Epithelial cell of esophagus (primary cell): Measurements from ENCODE around the gene ACTL6B.

ENCODE experiments used
- DNase-seq: peaks from one replicate; pipeline ENCODE4 v3.0.0; 2010; ENCODE audit warnings: low read depth
- H3K4me3 ChIP-seq: 2 replicates; pipeline ENCODE4 v1.5.1; 2011; ENCODE audit warnings: mild to moderate bottlenecking, low read length, control low read depth
- TF ChIP-seq, protein P1 (sequence below): IDR thresholded peaks from 2 replicates; pipeline ENCODE4 v1.5.1; 2011; ENCODE audit warnings: low read depth, mild to moderate bottlenecking, low read length, control low read depth, inconsistent platforms; ENCODE audit not compliant: insufficient read depth; ENCODE audit errors: missing control alignments

Gene ACTL6B

DNA sequence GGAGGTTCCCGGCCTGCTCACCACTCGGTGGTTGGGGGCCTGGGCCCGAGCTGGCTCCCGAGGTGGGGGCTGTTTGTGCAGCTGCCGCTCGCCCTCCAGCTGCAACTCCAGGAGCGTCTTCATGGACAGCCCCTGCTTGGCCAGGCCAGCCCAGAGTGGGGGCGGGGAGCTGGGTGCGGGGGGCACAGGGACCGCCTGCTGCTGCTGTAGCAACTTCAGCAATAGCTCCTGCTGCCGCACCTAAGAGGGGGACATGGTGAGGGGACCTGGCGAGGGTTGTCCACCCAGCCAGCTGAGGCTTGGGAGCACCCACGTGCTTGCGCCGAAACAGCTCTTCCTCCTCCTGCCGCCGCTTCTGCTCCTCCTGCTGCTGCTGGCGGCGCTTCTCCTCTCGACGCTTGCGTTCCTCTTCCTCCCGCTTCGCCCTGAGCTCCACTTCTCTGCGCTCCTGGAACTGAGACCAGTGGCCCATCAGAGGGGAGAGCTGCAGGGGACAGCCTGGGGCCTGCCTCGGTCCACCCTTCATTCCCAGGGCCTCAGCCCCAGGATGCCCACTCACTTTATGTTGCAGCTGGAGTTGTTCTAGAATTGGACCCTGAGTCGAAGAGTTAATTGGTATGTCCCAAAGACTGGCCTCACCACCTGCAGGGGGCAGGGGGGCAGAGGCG lies 26.9 kb upstream of the ACTL6B start:
- TF ChIP-seq, protein P1, sequence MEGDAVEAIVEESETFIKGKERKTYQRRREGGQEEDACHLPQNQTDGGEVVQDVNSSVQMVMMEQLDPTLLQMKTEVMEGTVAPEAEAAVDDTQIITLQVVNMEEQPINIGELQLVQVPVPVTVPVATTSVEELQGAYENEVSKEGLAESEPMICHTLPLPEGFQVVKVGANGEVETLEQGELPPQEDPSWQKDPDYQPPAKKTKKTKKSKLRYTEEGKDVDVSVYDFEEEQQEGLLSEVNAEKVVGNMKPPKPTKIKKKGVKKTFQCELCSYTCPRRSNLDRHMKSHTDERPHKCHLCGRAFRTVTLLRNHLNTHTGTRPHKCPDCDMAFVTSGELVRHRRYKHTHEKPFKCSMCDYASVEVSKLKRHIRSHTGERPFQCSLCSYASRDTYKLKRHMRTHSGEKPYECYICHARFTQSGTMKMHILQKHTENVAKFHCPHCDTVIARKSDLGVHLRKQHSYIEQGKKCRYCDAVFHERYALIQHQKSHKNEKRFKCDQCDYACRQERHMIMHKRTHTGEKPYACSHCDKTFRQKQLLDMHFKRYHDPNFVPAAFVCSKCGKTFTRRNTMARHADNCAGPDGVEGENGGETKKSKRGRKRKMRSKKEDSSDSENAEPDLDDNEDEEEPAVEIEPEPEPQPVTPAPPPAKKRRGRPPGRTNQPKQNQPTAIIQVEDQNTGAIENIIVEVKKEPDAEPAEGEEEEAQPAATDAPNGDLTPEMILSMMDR = no peak
- H3K4me3 ChIP-seq = no peak overlapping the region
- no peak for DNase-seq

- no peak overlapping the region for H3K4me3 ChIP-seq
- DNase-seq = peak; percentile 44
- TF ChIP-seq, protein P1 = no peak
These were observed 26.0 kb upstream of the ACTL6B start for GRCh38 chr7:100682228-100682741.

DNA sequence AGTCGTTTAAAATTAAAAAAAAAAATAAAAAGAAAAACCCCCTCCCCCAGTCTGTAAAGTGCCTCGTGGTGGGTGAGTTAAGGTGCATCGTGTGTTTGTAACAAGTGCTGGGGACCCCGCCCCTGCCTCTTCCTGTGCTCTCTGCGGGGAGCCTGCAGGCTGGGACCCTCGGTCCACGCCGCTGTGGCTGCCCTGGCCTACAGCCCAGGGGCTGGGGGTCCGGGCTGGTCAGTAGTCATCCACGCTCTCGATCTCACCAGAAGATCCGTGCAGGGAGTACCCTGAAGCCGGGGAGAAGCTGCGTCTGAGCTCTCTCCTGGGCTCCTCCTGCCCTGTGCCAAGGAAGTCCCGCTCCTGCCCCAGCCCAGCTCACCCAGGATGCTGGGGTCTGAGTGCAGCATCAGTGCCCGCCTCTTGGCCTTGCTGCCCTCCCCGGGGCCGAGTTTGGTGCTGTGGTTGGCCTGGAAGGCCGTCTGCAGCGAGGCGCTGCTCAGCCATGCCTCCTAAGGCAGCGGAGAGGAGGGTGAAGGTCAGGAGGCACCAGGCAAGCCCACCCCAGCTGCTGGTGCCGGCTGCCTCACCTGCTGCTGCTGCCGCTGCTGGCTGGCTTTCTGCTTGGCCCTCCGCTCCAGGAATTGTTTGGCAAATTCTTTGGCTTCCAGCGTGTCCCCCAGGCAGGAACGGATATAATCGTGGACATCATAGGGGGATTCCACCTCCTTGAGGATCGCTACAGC lies 25.4 kb upstream of the ACTL6B start:
- DNase-seq = no peak
- no peak overlapping the region for H3K4me3 ChIP-seq
- TF ChIP-seq, protein P1 = no peak

DNA sequence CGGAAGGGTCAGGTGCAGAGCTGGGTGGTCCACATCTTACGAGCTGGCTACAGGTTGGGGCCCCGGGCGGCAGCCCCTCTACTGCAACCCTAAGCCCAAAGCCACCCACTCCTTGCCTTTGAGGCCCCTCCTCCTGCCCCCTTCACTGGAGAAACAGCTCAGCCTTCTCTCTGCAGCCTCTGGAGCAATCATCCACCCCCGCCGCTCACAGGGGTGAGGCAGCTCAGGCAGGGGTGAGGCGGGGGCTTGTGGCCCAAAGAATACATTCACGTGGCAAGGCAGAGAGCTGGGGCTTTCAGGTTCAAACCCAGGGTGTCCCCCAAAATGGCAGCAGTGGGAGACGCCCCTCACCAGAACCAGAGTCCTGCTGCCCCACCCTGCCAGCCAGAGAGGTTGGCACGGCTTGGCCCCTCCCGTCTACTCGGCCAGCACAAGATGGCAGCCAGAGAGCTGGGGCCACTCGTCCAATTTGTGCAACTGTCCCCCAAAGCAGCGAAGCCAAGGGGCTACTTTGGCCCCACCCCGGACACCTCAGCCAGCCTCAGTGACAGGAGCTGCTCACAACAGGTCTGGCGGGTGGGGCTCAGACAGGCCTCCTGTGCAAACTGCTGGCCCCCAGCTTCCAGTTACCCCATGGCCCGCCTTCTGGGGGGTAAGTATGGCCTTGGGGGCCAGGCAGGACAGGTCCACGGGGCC lies 24.5 kb upstream of the ACTL6B start:
- TF ChIP-seq, protein P1 = no peak
- no peak for DNase-seq
- no peak overlapping the region for H3K4me3 ChIP-seq

GRCh38 chr7:100679927-100680575 lies 23.8 kb upstream of the ACTL6B start:
- TF ChIP-seq, protein P1 = no peak
- no peak overlapping the region for H3K4me3 ChIP-seq
- peak; percentile 46 for DNase-seq

DNA sequence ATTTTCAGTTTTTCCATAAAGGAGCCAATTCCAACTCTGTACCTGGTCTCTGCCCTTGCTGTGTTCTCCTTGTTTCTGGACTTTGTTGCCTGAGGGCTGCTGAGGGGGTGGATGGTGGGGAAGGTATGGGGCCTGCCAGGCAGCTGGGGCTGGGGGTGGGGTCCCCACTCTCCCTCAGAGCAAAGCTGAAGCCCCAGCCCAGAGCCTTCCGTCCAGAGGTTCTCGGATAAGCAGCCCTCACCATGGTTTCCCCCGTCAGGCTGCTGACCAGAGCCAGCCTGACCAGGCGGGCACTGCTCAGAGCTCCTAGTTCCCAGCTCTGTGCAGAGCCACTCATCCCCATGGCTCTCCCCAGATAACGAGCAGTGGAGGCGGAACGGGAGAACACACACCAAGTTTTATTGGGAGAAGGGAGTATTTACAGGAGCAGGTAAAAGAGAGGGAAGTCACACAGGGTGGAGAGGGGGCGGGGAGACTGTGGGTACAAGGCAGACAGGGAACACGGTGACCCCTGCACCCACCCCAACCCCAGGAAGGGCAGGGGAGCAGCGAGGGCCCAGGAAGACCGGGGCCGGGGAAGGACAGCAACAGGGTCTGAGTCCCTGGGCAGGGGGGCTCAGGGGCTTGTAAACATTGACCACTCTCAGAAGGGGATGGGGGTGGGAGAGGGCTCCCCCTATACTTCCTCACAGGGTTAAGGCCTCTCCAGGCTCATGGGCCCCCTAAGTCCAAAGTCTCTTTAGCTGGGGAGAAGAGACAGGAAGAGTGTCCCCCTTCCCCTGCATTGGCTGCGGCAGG lies 23.1 kb upstream of the ACTL6B start:
- TF ChIP-seq, protein P1 = no peak
- DNase-seq = no peak
- no peak overlapping the region for H3K4me3 ChIP-seq
